PC-9 (cell line): ENCODE results near the gene BMAL1. TPM values are rescaled to one million over a fixed set of nuclear protein-coding genes. Genes with fewer than 3 reads are reported as not detected.

ENCODE experiments used
- BruUV-seq: library from RNA; stranded (reverse); fragments of 400-500 nt; replicated peaks from 2 replicates; lab custom pipeline; 2021; lab: Mats Ljungman, UMichigan
- CTCF ChIA-PET: fragments of 300-600 bp; sonication (Branson Sonifier 250); formaldehyde crosslinking; loops from one replicate; lab custom pipeline; 2022; ENCODE audit warnings: antibody characterized with exemption; lab: Charles Lee
- POLR2A ChIA-PET: fragments of 300-600 bp; sonication (Branson Sonifier 250); formaldehyde crosslinking; loops from one replicate; lab custom pipeline; 2022; ENCODE audit warnings: antibody characterized with exemption; ENCODE audit not compliant: unreplicated experiment; lab: Charles Lee
- DNase-seq, 2 experiments: peaks; one replicate each; pipeline versions ENCODE4 v3.0.0 to v3.0.0-alpha.2; 2015 to 2022; ENCODE audit warnings: mixed read lengths in 1 of 2
- H2AFZ ChIP-seq: fragments of 200-600 bp; sonication (generic); 2 replicates; pipeline ENCODE4 v1.8.1; 2017; ENCODE audit warnings: antibody characterized with exemption
- H3F3A ChIP-seq: fragments of 200-600 bp; sonication (generic); 2 replicates; pipeline ENCODE4 v1.8.1; 2017; ENCODE audit warnings: antibody characterized with exemption, mild to moderate bottlenecking, low read depth; ENCODE audit not compliant: insufficient read depth
- H3K27ac ChIP-seq: fragments of 200-600 bp; sonication (generic); 2 replicates; pipeline ENCODE4 v1.6.1; 2016; ENCODE audit warnings: mixed run types
- H3K27me3 ChIP-seq: fragments of 200-600 bp; sonication (generic); 2 replicates; pipeline ENCODE4 v1.6.1; 2016; ENCODE audit warnings: low read depth, mixed run types; ENCODE audit not compliant: insufficient read depth
- H3K36me3 ChIP-seq: fragments of 200-600 bp; sonication (generic); 2 replicates; pipeline ENCODE4 v1.6.1; 2016; ENCODE audit warnings: low read depth, mixed run types
- H3K4me1 ChIP-seq: fragments of 200-600 bp; sonication (generic); replicated peaks from 2 replicates; pipeline ENCODE4 v1.6.1; 2016; ENCODE audit warnings: mixed run types; ENCODE audit not compliant: insufficient read depth
- H3K4me2 ChIP-seq: fragments of 200-600 bp; sonication (generic); 2 replicates; pipeline ENCODE4 v1.6.1; 2017; ENCODE audit warnings: mixed run types
- H3K4me3 ChIP-seq: fragments of 200-600 bp; sonication (generic); 2 replicates; pipeline ENCODE4 v1.6.1; 2016; ENCODE audit warnings: mixed run types
- H3K79me2 ChIP-seq: fragments of 200-600 bp; sonication (generic); 2 replicates; pipeline ENCODE4 v1.6.1; 2017; ENCODE audit warnings: low read depth, mixed run types
- H3K9me2 ChIP-seq: fragments of 200-600 bp; sonication (generic); 2 replicates; pipeline ENCODE4 v1.8.1; 2017; ENCODE audit warnings: mild to moderate bottlenecking; ENCODE audit not compliant: insufficient read depth
- H3K9me3 ChIP-seq: fragments of 200-600 bp; sonication (generic); 2 replicates; pipeline ENCODE4 v1.8.1; 2016; ENCODE audit warnings: low read depth; ENCODE audit not compliant: insufficient read depth
- H4K20me1 ChIP-seq: fragments of 200-600 bp; sonication (generic); 2 replicates; pipeline ENCODE4 v1.8.1; 2017; ENCODE audit not compliant: insufficient read depth
- CTCF ChIP-seq: fragments of 200-600 bp; sonication (generic); conservative IDR thresholded peaks from 2 replicates; pipeline ENCODE4 v1.6.1; 2017; ENCODE audit warnings: mixed run types, antibody characterized with exemption, mild to moderate bottlenecking, moderate library complexity
- EZH2 ChIP-seq: fragments of 200-600 bp; sonication (generic); IDR thresholded peaks from 2 replicates; pipeline ENCODE4 v1.8.0; 2017; ENCODE audit warnings: antibody characterized with exemption, low read depth
- intact Hi-C: fragments of 100-400 bp; cut with micrococcal nuclease; formaldehyde crosslinking; loops from one replicate; pipeline ENCODE4 v1.10.0; 2022; ENCODE audit not compliant: unreplicated experiment
- total RNA-seq: library from RNA; stranded (reverse); gene quantifications from 2 replicates; pipeline ENCODE4 v1.2.3, GENCODE V29; 2021

The BMAL1 gene
- total RNA-seq, 1 experiment from 2014 or later = 15.0 TPM

GRCh38 chr11:13375798-13376197 is 98.2 kb downstream of the BMAL1 start:
- no peaks in the 10 kb centered on the region for H3K79me2 ChIP-seq
- no peaks in the 10 kb centered on the region for H3K36me3 ChIP-seq
- no peaks in the 10 kb centered on the region for H3F3A ChIP-seq
- BruUV-seq = no TSS peak
- intact Hi-C loops = no loop called here
- no peak overlapping the region for H3K4me3 ChIP-seq
- H3K9me3 ChIP-seq = no peaks in the 10 kb centered on the region
- DNase-seq = no peak
- H4K20me1 ChIP-seq = no peaks in the 10 kb centered on the region
- H2AFZ ChIP-seq = no peak overlapping the region
- H3K27ac ChIP-seq = no peak overlapping the region
- ChIA-PET CTCF (no interaction called here), POLR2A (no interaction called here)
- H3K9me2 ChIP-seq = no peaks in the 10 kb centered on the region
- TF ChIP-seq CTCF = no peak
- TF ChIP-seq EZH2 = no peak
- no peaks in the 10 kb centered on the region for H3K4me1 ChIP-seq
- H3K27me3 ChIP-seq = no peaks in the 10 kb centered on the region
- H3K4me2 ChIP-seq = no peak overlapping the region

GRCh38 chr11:13376402-13376801 is 98.8 kb downstream of the BMAL1 start:
- no TSS peak for BruUV-seq
- Histone ChIP-seq H3F3A (no peaks in the 10 kb centered on the region), H4K20me1 (no peaks in the 10 kb centered on the region), H3K4me3 (no peak overlapping the region), H3K27me3 (no peaks in the 10 kb centered on the region), H3K4me1 (no peaks in the 10 kb centered on the region), H3K79me2 (no peaks in the 10 kb centered on the region), H3K4me2 (no peak overlapping the region), H3K27ac (no peak overlapping the region), H3K9me3 (no peaks in the 10 kb centered on the region), H3K9me2 (no peaks in the 10 kb centered on the region), H3K36me3 (no peaks in the 10 kb centered on the region), H2AFZ (no peak overlapping the region)
- no peak for TF ChIP-seq EZH2
- no peak for TF ChIP-seq CTCF
- ChIA-PET CTCF (no interaction called here), POLR2A (no interaction called here)
- no peak for DNase-seq
- intact Hi-C loops = no loop called here

- H3K9me2 ChIP-seq = no peaks in the 10 kb centered on the region
- no peaks in the 10 kb centered on the region for H3K27me3 ChIP-seq
- no peak for TF ChIP-seq EZH2
- TF ChIP-seq CTCF = no peak
- no peaks in the 10 kb centered on the region for H3F3A ChIP-seq
- DNase-seq = no peak
- H2AFZ ChIP-seq = no peak overlapping the region
- no peak overlapping the region for H3K4me3 ChIP-seq
- POLR2A ChIA-PET = no interaction called here
- no peaks in the 10 kb centered on the region for H3K36me3 ChIP-seq
- no peaks in the 10 kb centered on the region for H3K4me1 ChIP-seq
- intact Hi-C loops = no loop called here
- H3K9me3 ChIP-seq = no peaks in the 10 kb centered on the region
- CTCF ChIA-PET = no interaction called here
- H3K4me2 ChIP-seq = no peak overlapping the region
- H3K27ac ChIP-seq = no peak overlapping the region
- BruUV-seq = no TSS peak
- H4K20me1 ChIP-seq = no peaks in the 10 kb centered on the region
- H3K79me2 ChIP-seq = no peaks in the 10 kb centered on the region
Observed at GRCh38 chr11:13376838-13377237, 99.2 kb downstream of the BMAL1 start.
